Trophoblast cell (in vitro differentiated cells and primary cell): Measurements from ENCODE around the gene SAP30L.

Experiments used
- DNase-seq, 2 donors: peaks; one replicate each; pipeline ENCODE4 v3.0.0-alpha.2; 2016
- H2AFZ ChIP-seq: 2 replicates; pipeline ENCODE4 v1.6.1; 2013; ENCODE audit warnings: low read length, moderate library complexity, mild to moderate bottlenecking; ENCODE audit not compliant: insufficient read depth, poor library complexity
- H2AK5ac ChIP-seq: 2 replicates; pipeline ENCODE4 v1.6.1; 2013; ENCODE audit warnings: mild to moderate bottlenecking, low read length
- H2BK120ac ChIP-seq: 2 replicates; pipeline ENCODE4 v1.6.1; 2013; ENCODE audit warnings: low read length, mild to moderate bottlenecking, moderate library complexity; ENCODE audit not compliant: insufficient read depth, poor library complexity
- H2BK12ac ChIP-seq: 2 replicates; pipeline ENCODE4 v1.6.1; 2013; ENCODE audit warnings: mild to moderate bottlenecking, low read length, moderate library complexity
- H2BK5ac ChIP-seq: 2 replicates; pipeline ENCODE4 v1.6.1; 2013; ENCODE audit warnings: low read length, low read depth, moderate library complexity, mild to moderate bottlenecking; ENCODE audit not compliant: poor library complexity
- H3K14ac ChIP-seq: 2 replicates; pipeline ENCODE4 v1.6.1; 2013; ENCODE audit warnings: mild to moderate bottlenecking, low read length
- H3K18ac ChIP-seq: 2 replicates; pipeline ENCODE4 v1.6.1; 2013; ENCODE audit warnings: mild to moderate bottlenecking, low read length
- H3K23ac ChIP-seq: 2 replicates; pipeline ENCODE4 v1.6.1; 2013; ENCODE audit warnings: low read length
- H3K27ac ChIP-seq: 2 replicates; pipeline ENCODE4 v1.5.1; 2013; ENCODE audit warnings: low read depth, mild to moderate bottlenecking, inconsistent platforms, low read length, moderate library complexity
- H3K27me3 ChIP-seq: 2 replicates; pipeline ENCODE4 v1.6.1; 2013; ENCODE audit warnings: inconsistent platforms, mild to moderate bottlenecking, low read length, moderate library complexity; ENCODE audit not compliant: insufficient read depth
- H3K36me3 ChIP-seq, 2 experiments: 1 replicate in 1 of 2; 2 replicates in 1 of 2; pipeline ENCODE4 v1.6.1; 2013; ENCODE audit warnings: low read length in 2 of 2, mild to moderate bottlenecking in 2 of 2, moderate library complexity in 1 of 2; ENCODE audit not compliant: insufficient read depth in 2 of 2, control insufficient read depth in 1 of 2
- H3K4ac ChIP-seq: 2 replicates; pipeline ENCODE4 v1.6.1; 2013; ENCODE audit warnings: low read depth, mild to moderate bottlenecking, low read length, moderate library complexity
- H3K4me1 ChIP-seq, 2 experiments: 1 replicate in 1 of 2; 2 replicates in 1 of 2; pipeline ENCODE4 v1.6.1; 2013; ENCODE audit warnings: low read length in 2 of 2, mild to moderate bottlenecking in 2 of 2, moderate library complexity in 1 of 2; ENCODE audit not compliant: insufficient read depth in 2 of 2, control insufficient read depth in 1 of 2
- H3K4me2 ChIP-seq: 2 replicates; pipeline ENCODE4 v1.6.1; 2013; ENCODE audit warnings: inconsistent platforms, mild to moderate bottlenecking, low read length, moderate library complexity
- H3K4me3 ChIP-seq: 2 replicates; pipeline ENCODE4 v1.5.1; 2013; ENCODE audit warnings: mild to moderate bottlenecking, low read depth, low read length, inconsistent platforms
- H3K79me1 ChIP-seq: one replicate; pipeline ENCODE4 v1.6.1; 2013; ENCODE audit warnings: low read length
- H3K79me2 ChIP-seq: 2 replicates; pipeline ENCODE4 v1.6.1; 2013; ENCODE audit warnings: low read length, mild to moderate bottlenecking; ENCODE audit not compliant: control insufficient read depth, insufficient read depth, poor library complexity
- H3K9ac ChIP-seq: 2 replicates; pipeline ENCODE4 v1.6.1; 2013; ENCODE audit warnings: mild to moderate bottlenecking, low read length
- H3K9me3 ChIP-seq: 2 replicates; pipeline ENCODE4 v1.6.1; 2013; ENCODE audit warnings: low read depth, mild to moderate bottlenecking, control low read depth, inconsistent platforms, low read length; ENCODE audit not compliant: insufficient read depth
- H4K12ac ChIP-seq: 2 replicates; pipeline ENCODE4 v1.6.1; 2013; ENCODE audit warnings: low read depth, mild to moderate bottlenecking, low read length, moderate library complexity
- H4K8ac ChIP-seq: 2 replicates; pipeline ENCODE4 v1.6.1; 2013; ENCODE audit warnings: low read depth, mild to moderate bottlenecking, low read length, moderate library complexity
- H4K91ac ChIP-seq: one replicate; pipeline ENCODE4 v1.6.1; 2013; ENCODE audit warnings: low read depth, mild to moderate bottlenecking, low read length, moderate library complexity
- WGBS: extraction: QIAGEN DNeasy Blood & Tissue Kit; methylation state at CpG from one replicate; pipeline ENCODE4 v1.1.7; 2013; ENCODE audit warnings: missing lambda C conversion rate; ENCODE audit not compliant: insufficient read length, insufficient coverage; ENCODE audit errors: extremely low coverage; 5-methylcytosine and 5-hydroxymethylcytosine counted together

Gene SAP30L

DNA sequence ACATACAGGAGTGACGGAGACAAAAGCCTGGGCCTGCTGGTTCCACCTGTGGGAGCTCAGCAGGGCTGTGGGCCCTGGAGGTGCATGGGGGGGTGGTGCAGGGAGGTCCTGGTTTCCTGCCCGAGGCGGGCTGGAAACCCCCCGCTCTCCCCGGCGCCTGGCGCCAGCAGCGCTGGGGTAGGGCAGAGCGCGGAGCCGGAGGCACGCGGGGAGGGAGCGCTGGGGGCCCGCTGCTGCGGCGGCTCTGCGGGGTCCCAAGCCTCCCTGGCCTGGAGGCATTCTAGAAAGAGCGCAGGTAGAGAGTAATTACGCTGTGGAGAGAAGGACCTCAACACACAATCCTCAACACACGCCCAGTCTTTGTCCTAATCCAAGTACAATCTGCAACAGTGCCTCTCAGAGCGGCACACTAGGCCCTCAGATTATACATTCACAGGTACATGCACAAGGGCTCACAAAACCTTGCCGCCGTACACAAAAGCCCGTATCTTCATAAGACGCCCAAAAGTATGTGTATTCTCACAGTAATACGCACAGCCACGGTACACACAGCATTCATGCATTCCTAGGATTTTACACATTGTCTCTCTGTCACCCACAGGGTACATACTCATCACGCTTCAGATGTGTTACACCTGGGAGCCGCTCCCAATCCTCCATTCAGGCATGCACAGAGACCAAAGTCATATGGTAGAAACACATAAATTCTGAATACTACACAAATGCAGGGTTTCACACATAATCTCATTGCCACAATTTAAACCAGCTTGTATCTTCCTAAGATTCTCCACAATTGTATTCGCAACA is 34.4 kb downstream of the SAP30L start:
- Histone ChIP-seq H2AFZ (no peak overlapping the region), H3K4me2 (peak overlapping the region; percentile 79), H3K14ac (peak overlapping the region; percentile 97), H4K8ac (peak overlapping the region; percentile 95), H3K4me1 (peaks cover 27 to 36% of the 10 kb centered on the region in 2 experiments), H3K79me2 (peaks cover 71% of the 10 kb centered on the region), H3K4me3 (peak overlapping the region; percentile 75), H4K12ac (peak overlapping the region; percentile 50), H4K91ac (peak overlapping the region; percentile 97), H2BK120ac (peak overlapping the region; percentile 98), H3K18ac (peak overlapping the region; percentile 99), H2BK5ac (peak overlapping the region; percentile 98), H3K27ac (peak overlapping the region; percentile 93), H2BK12ac (peak overlapping the region; percentile 33), H3K79me1 (peaks cover 95% of the 10 kb centered on the region), H3K23ac (no peak overlapping the region), H3K9me3 (no peaks in the 10 kb centered on the region), H3K27me3 (no peaks in the 10 kb centered on the region), H3K36me3 (peaks cover 26 to 28% of the 10 kb centered on the region in 2 experiments), H2AK5ac (no peak overlapping the region), H3K9ac (peak overlapping the region; percentile 82), H3K4ac (peak overlapping the region; percentile 98)
- WGBS, result no CpG with 5 or more reads among the region's 31 CpGs
- DNase-seq, result peak; percentile 88 to 94

GRCh38 chr5:154480847-154481246 is 35.0 kb downstream of the SAP30L start:
- H3K79me1 ChIP-seq, result peaks cover 94% of the 10 kb centered on the region
- H3K4ac ChIP-seq, result peak overlapping the region; percentile 66
- H3K4me2 ChIP-seq, result peak overlapping the region; percentile 79
- peak overlapping the region; percentile 73 for H4K8ac ChIP-seq
- no peak overlapping the region for H2AFZ ChIP-seq
- peak overlapping the region; percentile 58 for H2BK12ac ChIP-seq
- peak overlapping the region; percentile 91 for H3K18ac ChIP-seq
- peak overlapping the region; percentile 93 for H3K27ac ChIP-seq
- peak overlapping the region; percentile 32 for H4K12ac ChIP-seq
- no peaks in the 10 kb centered on the region for H3K9me3 ChIP-seq
- H3K79me2 ChIP-seq, result peaks cover 69% of the 10 kb centered on the region
- H3K27me3 ChIP-seq, result no peaks in the 10 kb centered on the region
- peak overlapping the region; percentile 82 for H3K14ac ChIP-seq
- H4K91ac ChIP-seq, result peak overlapping the region; percentile 96
- no CpG with 5 or more reads among the region's 3 CpGs for WGBS
- H2AK5ac ChIP-seq, result peak overlapping the region; percentile 32
- no peak for DNase-seq
- H2BK120ac ChIP-seq, result peak overlapping the region; percentile 86
- H3K23ac ChIP-seq, result no peak overlapping the region
- no peak overlapping the region for H3K4me3 ChIP-seq
- H3K9ac ChIP-seq, result peak overlapping the region; percentile 28
- peaks cover 27 to 38% of the 10 kb centered on the region in 2 experiments for H3K4me1 ChIP-seq
- H2BK5ac ChIP-seq, result peak overlapping the region; percentile 98
- peaks cover 19 to 21% of the 10 kb centered on the region in 2 experiments for H3K36me3 ChIP-seq

DNA sequence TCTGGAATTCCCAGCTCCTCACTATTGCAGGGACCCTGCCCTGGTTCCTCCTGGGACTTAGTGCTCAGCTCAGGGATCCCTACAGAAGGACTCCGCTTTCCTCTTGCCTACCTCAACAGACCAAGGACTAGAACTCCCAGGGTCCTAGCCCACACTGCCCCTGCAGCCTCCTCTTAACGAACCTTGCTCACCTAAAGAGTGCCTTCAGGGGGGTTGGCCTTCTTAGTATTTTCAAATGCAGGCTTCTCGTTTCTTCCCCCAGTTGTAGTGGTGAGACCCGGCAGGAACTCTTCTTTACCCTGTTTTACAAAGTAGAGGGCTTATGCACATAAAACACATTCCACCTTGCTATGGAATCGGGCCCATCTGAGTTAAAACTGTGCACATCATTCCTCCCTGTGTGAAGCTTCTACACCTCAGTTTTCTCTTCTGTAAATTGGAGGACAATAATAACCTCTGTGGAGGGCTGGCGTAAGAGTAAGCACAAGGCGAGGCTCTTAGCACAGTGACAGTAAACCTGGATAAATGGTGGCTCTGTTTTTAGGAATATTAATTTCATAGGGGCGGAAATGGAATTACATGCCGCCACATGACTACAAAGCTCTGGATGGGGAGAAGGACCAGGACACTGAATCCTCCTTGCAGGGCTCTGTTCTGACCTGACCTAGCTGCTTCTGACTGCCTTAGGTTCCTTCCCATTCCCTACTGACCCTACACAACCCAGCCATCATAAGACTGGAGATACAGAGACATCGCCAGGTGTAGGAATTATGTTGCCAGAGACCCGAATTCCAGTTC is 36.0 kb downstream of the SAP30L start:
- Histone ChIP-seq H3K36me3 (peaks cover 9 to 12% of the 10 kb centered on the region in 2 experiments), H3K9ac (peak overlapping the region; percentile 8), H3K4ac (peak overlapping the region; percentile 96), H3K23ac (no peak overlapping the region), H2AFZ (peak overlapping the region; percentile 33), H2BK120ac (peak overlapping the region; percentile 97), H3K4me1 (peaks cover 27 to 38% of the 10 kb centered on the region in 2 experiments), H3K9me3 (no peaks in the 10 kb centered on the region), H4K12ac (peak overlapping the region; percentile 55), H2BK5ac (peak overlapping the region; percentile 98), H3K79me2 (peaks cover 60% of the 10 kb centered on the region), H3K27me3 (no peaks in the 10 kb centered on the region), H3K4me3 (no peak overlapping the region), H3K4me2 (peak overlapping the region; percentile 79), H4K91ac (peak overlapping the region; percentile 96), H2AK5ac (peak overlapping the region; percentile 85), H3K27ac (peak overlapping the region; percentile 93), H3K18ac (peak overlapping the region; percentile 87), H4K8ac (peak overlapping the region; percentile 82), H3K79me1 (peaks cover 85% of the 10 kb centered on the region), H2BK12ac (peak overlapping the region; percentile 94), H3K14ac (peak overlapping the region; percentile 95)
- DNase-seq, result no peak
- WGBS, result no CpG with 5 or more reads among the region's 11 CpGs
